ENCODE measurements around the gene CEP83.

- TF ChIP-seq ZNF274 (IDR thresholded peaks at IDR 0.05; ENCODE audit: low read depth, low read length): no peak
- no peak for TF ChIP-seq YY1 (IDR thresholded peaks at IDR 0.05; ENCODE audit: insufficient read depth, insufficient read length)
- no peak for TF ChIP-seq SUZ12 (IDR thresholded peaks at IDR 0.05; ENCODE audit: extremely low read depth, insufficient read depth, insufficient read length)
Observed at GRCh38 chr12:94326234-94326633, 133.4 kb downstream of the CEP83 start.
